HG03565 (cell line): ENCODE data around the gene TRIM63.

ENCODE experiments used
- ATAC-seq: cut with Tn5 transposase; IDR thresholded peaks from one replicate; pipeline ENCODE4 v1.9.1; 2021; ENCODE audit warnings: mild to moderate bottlenecking, moderate library complexity; ENCODE audit not compliant: unreplicated experiment

Gene TRIM63

GRCh38 chr1:26035203-26035958 is 32.0 kb downstream of the TRIM63 start:
- peak; percentile 78 for ATAC-seq

- no peak for ATAC-seq
These were observed 32.8 kb downstream of the TRIM63 start for GRCh38 chr1:26034504-26035202.

- no peak for ATAC-seq
These were observed 34.6 kb downstream of the TRIM63 start for GRCh38 chr1:26032656-26033357.

GRCh38 chr1:26031611-26032220 is 35.7 kb downstream of the TRIM63 start:
- no peak for ATAC-seq

- ATAC-seq, result no peak
These were observed 36.2 kb downstream of the TRIM63 start for GRCh38 chr1:26031196-26031595.

GRCh38 chr1:26029864-26030481 is 37.5 kb downstream of the TRIM63 start:
- ATAC-seq, result no peak

- ATAC-seq, result no peak
These were observed 38.2 kb downstream of the TRIM63 start for GRCh38 chr1:26029054-26029863.

- ATAC-seq, result no peak
These were observed 38.9 kb downstream of the TRIM63 start for GRCh38 chr1:26028490-26028980.

GRCh38 chr1:26027716-26028489 is 39.5 kb downstream of the TRIM63 start:
- no peak for ATAC-seq

- no peak for ATAC-seq
These were observed 41.9 kb downstream of the TRIM63 start for GRCh38 chr1:26025517-26025916.

- ATAC-seq, result no peak
These were observed 42.4 kb downstream of the TRIM63 start for GRCh38 chr1:26025060-26025459.

GRCh38 chr1:26023826-26024225 is 43.6 kb downstream of the TRIM63 start:
- ATAC-seq, result no peak

- ATAC-seq, result no peak
These were observed 44.4 kb downstream of the TRIM63 start for GRCh38 chr1:26023009-26023408.

- ATAC-seq, result no peak
These were observed 45.0 kb downstream of the TRIM63 start for GRCh38 chr1:26022404-26022779.

- ATAC-seq, result no peak
These were observed 45.6 kb downstream of the TRIM63 start, which contains the start of gene EXTL1 for GRCh38 chr1:26021647-26022403. EXTL1 (plus strand) TSS chr1:26021775; CDS start chr1:26022647, 872 bp downstream.

GRCh38 chr1:26020941-26021646 is 46.3 kb downstream of the TRIM63 start:
- ATAC-seq, result no peak

- ATAC-seq, result no peak
These were observed 47.1 kb downstream of the TRIM63 start for GRCh38 chr1:26020330-26020768.
